HCT116 (cell line): ENCODE data around the gene RGS13. TPM values are rescaled to one million over a fixed set of nuclear protein-coding genes. Genes with fewer than 3 reads are reported as not detected.

Source experiments
- ATAC-seq: fragments of 200-7000 bp; cut with Tn5 transposase; 2 replicates; pipeline ENCODE4 v1.9.1; 2020; ENCODE audit warnings: mild to moderate bottlenecking, moderate library complexity
- BruUV-seq: library from RNA; stranded (reverse); fragments of 400-500 nt; replicated peaks from 2 replicates; lab custom pipeline; 2021; lab: Mats Ljungman, UMichigan
- CTCF ChIA-PET: fragments of 300-600 bp; sonication (Branson Sonifier 250); formaldehyde crosslinking; loops from one replicate; lab custom pipeline; 2021; ENCODE audit warnings: antibody characterized with exemption; lab: Charles Lee
- POLR2A ChIA-PET: fragments of 300-600, 350-600 bp; sonication (Branson Sonifier 250); formaldehyde crosslinking; loops from one replicate; lab custom pipeline; 2021; ENCODE audit warnings: antibody characterized with exemption; lab: Charles Lee
- RAD21 ChIA-PET, 2 experiments: fragments of 300-600 bp; sonication (Branson Sonifier 250); formaldehyde crosslinking; loops; one replicate each; lab custom pipeline; 2023; ENCODE audit warnings: low total read pairs in 2 of 2; ENCODE audit not compliant: uncharacterized antibody in 2 of 2, unreplicated experiment in 2 of 2, low non-redundant PET in 1 of 2; lab: Charles Lee
- DNase-seq: peaks from one replicate; pipeline ENCODE4 v3.0.0-alpha.2; 2010; ENCODE audit warnings: low read depth, low spot score
- H2AFZ ChIP-seq: fragments of 200-600 bp; shearing (Covaris generic), sonication (generic); 2 replicates; pipeline ENCODE4 v1.6.1; 2017; ENCODE audit warnings: low read depth, mixed run types, mixed read lengths, antibody characterized with exemption, low read length; ENCODE audit not compliant: poor library complexity, severe bottlenecking
- H3K27ac ChIP-seq: 2 replicates; pipeline ENCODE4 v1.5.1; 2012; ENCODE audit warnings: low read depth, low read length
- H3K27me3 ChIP-seq: fragments of 200-600 bp; sonication (generic); 2 replicates; pipeline ENCODE4 v1.6.1; 2016; ENCODE audit warnings: mixed run types, low read length, mixed read lengths; ENCODE audit not compliant: insufficient read depth
- H3K36me3 ChIP-seq, 2 experiments: fragments of 200-500 bp in 1 of 2; fragments of 200-600 bp in 1 of 2; sonication (Bioruptor generic) in 1 of 2; sonication (generic) in 1 of 2; 2 replicates each; pipeline versions ENCODE4 v1.5.1 to v1.6.1; 2014 to 2016; ENCODE audit warnings: low read length in 2 of 2, inconsistent platforms in 1 of 2, mixed read lengths in 1 of 2, mixed run types in 1 of 2; ENCODE audit not compliant: insufficient read depth in 2 of 2, control insufficient read depth in 1 of 2
- H3K4me1 ChIP-seq, 2 experiments: fragments of 200-600 bp in 1 of 2; sonication (generic) in 1 of 2; 2 replicates each; pipeline versions ENCODE4 v1.5.1 to v1.6.1; 2012 to 2017; ENCODE audit warnings: low read length in 2 of 2, inconsistent platforms in 1 of 2, mild to moderate bottlenecking in 1 of 2, mixed read lengths in 1 of 2, mixed run types in 1 of 2, moderate library complexity in 1 of 2; ENCODE audit not compliant: insufficient read depth in 2 of 2, control insufficient read depth in 1 of 2
- H3K4me2 ChIP-seq: fragments of 200-600 bp; sonication (generic); 2 replicates; pipeline ENCODE4 v1.6.1; 2017; ENCODE audit warnings: mixed run types, low read length, mixed read lengths
- H3K4me3 ChIP-seq, 2 experiments: fragments of 200-600 bp in 1 of 2; sonication (generic) in 1 of 2; replicated peaks in 1 of 2; 2 replicates each; pipeline ENCODE4 v1.5.1; 2011 to 2016; ENCODE audit warnings: low read length in 2 of 2, control low read depth in 1 of 2, low read depth in 1 of 2, mild to moderate bottlenecking in 1 of 2, mixed read lengths in 1 of 2, mixed run types in 1 of 2
- H3K79me2 ChIP-seq: fragments of 200-600 bp; sonication (generic); 2 replicates; pipeline ENCODE4 v1.6.1; 2017; ENCODE audit warnings: mild to moderate bottlenecking, mixed run types, low read length, moderate library complexity, mixed read lengths; ENCODE audit not compliant: insufficient read depth
- H3K9ac ChIP-seq: fragments of 200-600 bp; sonication (generic); 2 replicates; pipeline ENCODE4 v1.6.1; 2016; ENCODE audit warnings: low read length, mixed read lengths
- H3K9me2 ChIP-seq: fragments of 200-600 bp; sonication (generic), shearing (Covaris generic); 2 replicates; pipeline ENCODE4 v1.6.1; 2017; ENCODE audit warnings: mixed run types, mild to moderate bottlenecking, moderate library complexity; ENCODE audit not compliant: insufficient read depth
- H3K9me3 ChIP-seq, 2 experiments: fragments of 200-500 bp in 1 of 2; fragments of 200-600 bp in 1 of 2; sonication (Bioruptor generic) in 1 of 2; sonication (generic) in 1 of 2; 2 replicates each; pipeline ENCODE4 v1.6.1; 2014 to 2017; ENCODE audit warnings: low read length in 2 of 2, mixed read lengths in 2 of 2, inconsistent platforms in 1 of 2, low read depth in 1 of 2, mild to moderate bottlenecking in 1 of 2, mixed run types in 1 of 2, moderate library complexity in 1 of 2; ENCODE audit not compliant: control insufficient read depth in 1 of 2, insufficient read depth in 1 of 2
- H4K20me1 ChIP-seq: fragments of 200-600 bp; sonication (generic), shearing (Covaris generic); 2 replicates; pipeline ENCODE4 v1.6.1; 2017; ENCODE audit warnings: mixed run types, mild to moderate bottlenecking, moderate library complexity; ENCODE audit not compliant: insufficient read depth
- CBX3 ChIP-seq: IDR thresholded peaks from 2 replicates; pipeline ENCODE4 v1.6.1; 2012; ENCODE audit warnings: low read depth
- CEBPB ChIP-seq: IDR thresholded peaks from 2 replicates; pipeline ENCODE4 v1.6.1; 2012; ENCODE audit warnings: low read depth
- EGR1 ChIP-seq: IDR thresholded peaks from 2 replicates; pipeline ENCODE4 v1.6.1; 2012; ENCODE audit warnings: low read depth
- ELF1 ChIP-seq: IDR thresholded peaks from 2 replicates; pipeline ENCODE4 v1.6.1; 2012; ENCODE audit warnings: low read depth, borderline replicate concordance
- EZH2 ChIP-seq: fragments of 200-600 bp; sonication (generic); IDR thresholded peaks from 2 replicates; pipeline ENCODE4 v1.6.1; 2017; ENCODE audit warnings: antibody characterized with exemption, mixed run types
- EZH2phosphoT487 ChIP-seq: fragments of 200-600 bp; IDR thresholded peaks from 2 replicates; pipeline ENCODE4 v1.6.1; 2018; ENCODE audit warnings: antibody characterized with exemption, borderline replicate concordance
- JUND ChIP-seq: IDR thresholded peaks from 2 replicates; pipeline ENCODE4 v1.6.1; 2012
- MAX ChIP-seq: IDR thresholded peaks from 2 replicates; pipeline ENCODE4 v1.6.1; 2012
- POLR2A ChIP-seq: IDR thresholded peaks from 2 replicates; pipeline ENCODE4 v1.7.0; 2011; ENCODE audit warnings: borderline replicate concordance; ENCODE audit not compliant: insufficient read depth, insufficient read length; ENCODE audit errors: extremely low read depth
- RAD21 ChIP-seq: IDR thresholded peaks from 2 replicates; pipeline ENCODE4 v1.6.1; 2012; ENCODE audit warnings: low read depth, mild to moderate bottlenecking
- SIN3A ChIP-seq: IDR thresholded peaks from 2 replicates; pipeline ENCODE4 v1.6.1; 2012; ENCODE audit warnings: low read depth
- YY1 ChIP-seq: IDR thresholded peaks from 2 replicates; pipeline ENCODE4 v1.6.1; 2011; ENCODE audit warnings: low read length, low read depth, moderate library complexity, mild to moderate bottlenecking; ENCODE audit not compliant: insufficient replicate concordance; ENCODE audit errors: extremely low read depth
- ZFX ChIP-seq: fragments of 450-650 bp; IDR thresholded peaks from 2 replicates; pipeline ENCODE4 v1.6.1; 2017
- ZNF274 ChIP-seq: fragments of 200-500 bp; sonication (Bioruptor generic); IDR thresholded peaks from 2 replicates; pipeline ENCODE4 v1.6.1; 2014; ENCODE audit warnings: mild to moderate bottlenecking, low read depth, low read length, inconsistent platforms
- intact Hi-C: fragments of 100-400 bp; cut with micrococcal nuclease; formaldehyde crosslinking; loops from 2 replicates; pipeline ENCODE4 v1.10.0; 2022
- total RNA-seq: library from RNA; stranded (reverse); gene quantifications from one replicate; pipeline ENCODE4 v1.2.1, GENCODE V29; 2021; ENCODE audit not compliant: unreplicated experiment
- TF ChIP-seq, protein P1 (sequence below): IDR thresholded peaks from 2 replicates; pipeline ENCODE4 v1.6.1; 2012; ENCODE audit warnings: low read depth
- TF ChIP-seq, protein P2 (sequence below), 3 experiments: fragments of 200-600 bp in 1 of 3; sonication (generic) in 1 of 3; IDR thresholded peaks in 2 of 3; conservative IDR thresholded peaks in 1 of 3; 2 replicates each; pipeline ENCODE4 v1.5.1; 2012 to 2017; ENCODE audit warnings: low read depth in 2 of 3, low read length in 2 of 3, antibody characterized with exemption in 1 of 3, borderline replicate concordance in 1 of 3, control low read depth in 1 of 3, mild to moderate bottlenecking in 1 of 3, mixed read lengths in 1 of 3, mixed run types in 1 of 3, moderate library complexity in 1 of 3; ENCODE audit not compliant: insufficient read depth in 1 of 3
- TF ChIP-seq, protein P3 (sequence below): IDR thresholded peaks from 2 replicates; pipeline ENCODE4 v1.6.1; 2011; ENCODE audit warnings: mild to moderate bottlenecking, low read length, moderate library complexity; ENCODE audit not compliant: insufficient replicate concordance; ENCODE audit errors: extremely low read depth

RGS13 gene
- total RNA-seq, 1 experiment from 2014 or later, result not detected

GRCh38 chr1:192697771-192698170 lies 61.8 kb downstream of the RGS13 start:
- Histone ChIP-seq H3K4me2 (no peak overlapping the region), H3K9ac (no peak overlapping the region), H3K9me3 (no peaks in the 10 kb centered on the region), H3K36me3 (no peaks in the 10 kb centered on the region), H3K4me1 (peaks cover 36 to 39% of the 10 kb centered on the region in 2 experiments), H2AFZ (no peak overlapping the region), H4K20me1 (no peaks in the 10 kb centered on the region), H3K27ac (no peak overlapping the region), H3K27me3 (no peaks in the 10 kb centered on the region), H3K79me2 (no peaks in the 10 kb centered on the region), H3K4me3 (no peak overlapping the region), H3K9me2 (no peaks in the 10 kb centered on the region)
- TF ChIP-seq SIN3A (no peak), EGR1 (no peak), EZH2phosphoT487 (no peak), CEBPB (no peak), MAX (no peak), ZNF274 (no peak), JUND (no peak), EZH2 (no peak), RAD21 (no peak), CBX3 (no peak), ZFX (no peak), ELF1 (no peak), YY1 (no peak), POLR2A (no peak)
- TF ChIP-seq, protein P1, sequence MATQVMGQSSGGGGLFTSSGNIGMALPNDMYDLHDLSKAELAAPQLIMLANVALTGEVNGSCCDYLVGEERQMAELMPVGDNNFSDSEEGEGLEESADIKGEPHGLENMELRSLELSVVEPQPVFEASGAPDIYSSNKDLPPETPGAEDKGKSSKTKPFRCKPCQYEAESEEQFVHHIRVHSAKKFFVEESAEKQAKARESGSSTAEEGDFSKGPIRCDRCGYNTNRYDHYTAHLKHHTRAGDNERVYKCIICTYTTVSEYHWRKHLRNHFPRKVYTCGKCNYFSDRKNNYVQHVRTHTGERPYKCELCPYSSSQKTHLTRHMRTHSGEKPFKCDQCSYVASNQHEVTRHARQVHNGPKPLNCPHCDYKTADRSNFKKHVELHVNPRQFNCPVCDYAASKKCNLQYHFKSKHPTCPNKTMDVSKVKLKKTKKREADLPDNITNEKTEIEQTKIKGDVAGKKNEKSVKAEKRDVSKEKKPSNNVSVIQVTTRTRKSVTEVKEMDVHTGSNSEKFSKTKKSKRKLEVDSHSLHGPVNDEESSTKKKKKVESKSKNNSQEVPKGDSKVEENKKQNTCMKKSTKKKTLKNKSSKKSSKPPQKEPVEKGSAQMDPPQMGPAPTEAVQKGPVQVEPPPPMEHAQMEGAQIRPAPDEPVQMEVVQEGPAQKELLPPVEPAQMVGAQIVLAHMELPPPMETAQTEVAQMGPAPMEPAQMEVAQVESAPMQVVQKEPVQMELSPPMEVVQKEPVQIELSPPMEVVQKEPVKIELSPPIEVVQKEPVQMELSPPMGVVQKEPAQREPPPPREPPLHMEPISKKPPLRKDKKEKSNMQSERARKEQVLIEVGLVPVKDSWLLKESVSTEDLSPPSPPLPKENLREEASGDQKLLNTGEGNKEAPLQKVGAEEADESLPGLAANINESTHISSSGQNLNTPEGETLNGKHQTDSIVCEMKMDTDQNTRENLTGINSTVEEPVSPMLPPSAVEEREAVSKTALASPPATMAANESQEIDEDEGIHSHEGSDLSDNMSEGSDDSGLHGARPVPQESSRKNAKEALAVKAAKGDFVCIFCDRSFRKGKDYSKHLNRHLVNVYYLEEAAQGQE, result no peak
- TF ChIP-seq, protein P2, sequence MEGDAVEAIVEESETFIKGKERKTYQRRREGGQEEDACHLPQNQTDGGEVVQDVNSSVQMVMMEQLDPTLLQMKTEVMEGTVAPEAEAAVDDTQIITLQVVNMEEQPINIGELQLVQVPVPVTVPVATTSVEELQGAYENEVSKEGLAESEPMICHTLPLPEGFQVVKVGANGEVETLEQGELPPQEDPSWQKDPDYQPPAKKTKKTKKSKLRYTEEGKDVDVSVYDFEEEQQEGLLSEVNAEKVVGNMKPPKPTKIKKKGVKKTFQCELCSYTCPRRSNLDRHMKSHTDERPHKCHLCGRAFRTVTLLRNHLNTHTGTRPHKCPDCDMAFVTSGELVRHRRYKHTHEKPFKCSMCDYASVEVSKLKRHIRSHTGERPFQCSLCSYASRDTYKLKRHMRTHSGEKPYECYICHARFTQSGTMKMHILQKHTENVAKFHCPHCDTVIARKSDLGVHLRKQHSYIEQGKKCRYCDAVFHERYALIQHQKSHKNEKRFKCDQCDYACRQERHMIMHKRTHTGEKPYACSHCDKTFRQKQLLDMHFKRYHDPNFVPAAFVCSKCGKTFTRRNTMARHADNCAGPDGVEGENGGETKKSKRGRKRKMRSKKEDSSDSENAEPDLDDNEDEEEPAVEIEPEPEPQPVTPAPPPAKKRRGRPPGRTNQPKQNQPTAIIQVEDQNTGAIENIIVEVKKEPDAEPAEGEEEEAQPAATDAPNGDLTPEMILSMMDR (IDR thresholded peaks at IDR 0.05 in 2 of 3, conservative IDR thresholded peaks at IDR 0.05 in 1 of 3; ENCODE audit: borderline replicate concordance in 1 of 3, insufficient read depth in 1 of 3, low read depth in 2 of 3, low read length in 2 of 3), result no peak
- TF ChIP-seq, protein P3, sequence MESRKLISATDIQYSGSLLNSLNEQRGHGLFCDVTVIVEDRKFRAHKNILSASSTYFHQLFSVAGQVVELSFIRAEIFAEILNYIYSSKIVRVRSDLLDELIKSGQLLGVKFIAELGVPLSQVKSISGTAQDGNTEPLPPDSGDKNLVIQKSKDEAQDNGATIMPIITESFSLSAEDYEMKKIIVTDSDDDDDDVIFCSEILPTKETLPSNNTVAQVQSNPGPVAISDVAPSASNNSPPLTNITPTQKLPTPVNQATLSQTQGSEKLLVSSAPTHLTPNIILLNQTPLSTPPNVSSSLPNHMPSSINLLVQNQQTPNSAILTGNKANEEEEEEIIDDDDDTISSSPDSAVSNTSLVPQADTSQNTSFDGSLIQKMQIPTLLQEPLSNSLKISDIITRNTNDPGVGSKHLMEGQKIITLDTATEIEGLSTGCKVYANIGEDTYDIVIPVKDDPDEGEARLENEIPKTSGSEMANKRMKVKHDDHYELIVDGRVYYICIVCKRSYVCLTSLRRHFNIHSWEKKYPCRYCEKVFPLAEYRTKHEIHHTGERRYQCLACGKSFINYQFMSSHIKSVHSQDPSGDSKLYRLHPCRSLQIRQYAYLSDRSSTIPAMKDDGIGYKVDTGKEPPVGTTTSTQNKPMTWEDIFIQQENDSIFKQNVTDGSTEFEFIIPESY, result no peak
- intact Hi-C loops, result no loop called here
- ChIA-PET CTCF (no interaction called here), POLR2A (no interaction called here), RAD21 (interaction anchor here in 1 of 2 experiments (0.7 kb wide), 1 partner anchor 65 kb away, joined by 5 read pairs; no protein-coding TSS in a partner anchor)
- ATAC-seq (no peak), DNase-seq (no peak)
- BruUV-seq, result no TSS peak
